Globus pallidus (tissue), 1 donor: ENCODE measurements around the gene CAMSAP2.

Source experiments
- DNase-seq: peaks from one replicate; pipeline ENCODE4 v3.0.0-alpha.2; 2015; ENCODE audit warnings: low spot score

CAMSAP2 gene

GRCh38 chr1:200738327-200738948 is at the start of gene CAMSAP2:
Gene CAMSAP2 (plus strand): TSS chr1:200738893. CDS start chr1:200739828, 935 bp downstream.
- DNase-seq: peak; percentile 86

- no peak for DNase-seq
Measured at GRCh38 chr1:200692316-200692715, 46.4 kb upstream of the CAMSAP2 start.

- DNase-seq: no peak
Measured at GRCh38 chr1:200693327-200693726, 45.4 kb upstream of the CAMSAP2 start.

- DNase-seq: no peak
Measured at GRCh38 chr1:200694738-200695137, 44.0 kb upstream of the CAMSAP2 start.

- no peak for DNase-seq
Measured at GRCh38 chr1:200699871-200700270, 38.8 kb upstream of the CAMSAP2 start.

- no peak for DNase-seq
Measured at GRCh38 chr1:200704986-200705500, 33.6 kb upstream of the CAMSAP2 start.

- DNase-seq: no peak
Measured at GRCh38 chr1:200706111-200706814, 32.4 kb upstream of the CAMSAP2 start.

- DNase-seq: no peak
Measured at GRCh38 chr1:200707116-200707515, 31.6 kb upstream of the CAMSAP2 start.

- no peak for DNase-seq
Measured at GRCh38 chr1:200708161-200708560, 30.5 kb upstream of the CAMSAP2 start.

- no peak for DNase-seq
Measured at GRCh38 chr1:200708769-200709168, 29.9 kb upstream of the CAMSAP2 start.

GRCh38 chr1:200710166-200710565 is 28.5 kb upstream of the CAMSAP2 start:
- no peak for DNase-seq

- DNase-seq: no peak
Measured at GRCh38 chr1:200714504-200715187, 24.0 kb upstream of the CAMSAP2 start.

- DNase-seq: no peak
Measured at GRCh38 chr1:200720199-200720598, 18.5 kb upstream of the CAMSAP2 start.

- DNase-seq: peak; percentile 19
Measured at GRCh38 chr1:200724064-200724463, 14.6 kb upstream of the CAMSAP2 start.

- DNase-seq: no peak
Measured at GRCh38 chr1:200727257-200727656, 11.4 kb upstream of the CAMSAP2 start.

GRCh38 chr1:200729863-200730262 is 8.8 kb upstream of the CAMSAP2 start:
- no peak for DNase-seq

- no peak for DNase-seq
Measured at GRCh38 chr1:200731654-200732332, 6.9 kb upstream of the CAMSAP2 start.

GRCh38 chr1:200732438-200732837 is 6.3 kb upstream of the CAMSAP2 start:
- no peak for DNase-seq

GRCh38 chr1:200733907-200734306 is 4.8 kb upstream of the CAMSAP2 start:
- no peak for DNase-seq

GRCh38 chr1:200737647-200738291 is 924 bp upstream of the CAMSAP2 start:
- no peak for DNase-seq

GRCh38 chr1:200738949-200739651 is 407 bp downstream of the CAMSAP2 start:
- DNase-seq: peak; percentile 87
